ENCODE data around the gene SCAMP1. TPM values are rescaled to one million over a fixed set of nuclear protein-coding genes. Genes with fewer than 3 reads are reported as not detected.

Gene SCAMP1
- total and polyA plus RNA-seq, 2 of the 8 experiments (the other 6 are each of a cell fraction or from before 2014, with no cell fraction given), result 18.6 to 55.9 TPM

GRCh38 chr5:78404682-78405293 lies 44.4 kb downstream of the SCAMP1 start:
- no peak overlapping the region for H2BK20ac ChIP-seq (ENCODE audit: low read length)
- no peak overlapping the region for H2BK5ac ChIP-seq (ENCODE audit: low read depth, low read length)
- no peaks in the 10 kb centered on the region for H3K79me1 ChIP-seq (ENCODE audit: low read depth, low read length)
- no peaks in the 10 kb centered on the region for H3K9me3 ChIP-seq (ENCODE audit: insufficient read depth in 2 of 2, low read depth in 1 of 2, low read length in 1 of 2)
- H3K4me3 ChIP-seq (ENCODE audit: extremely low read depth in 1 of 4, insufficient read depth in 2 of 4, low read depth in 3 of 4, low read length in 4 of 4), result no peak overlapping the region
- no peak overlapping the region for H2BK12ac ChIP-seq (ENCODE audit: low read depth, low read length)
- H3K18ac ChIP-seq (ENCODE audit: extremely low read depth, low read length), result no peak overlapping the region
- H2AFZ ChIP-seq (ENCODE audit: low read length), result no peak overlapping the region
- H2AK5ac ChIP-seq (ENCODE audit: low read depth, low read length), result no peak overlapping the region
- no peak overlapping the region for H3K23ac ChIP-seq (ENCODE audit: insufficient read length)
- H3K9ac ChIP-seq (replicated peaks in 1 of 4; ENCODE audit: extremely low read depth in 1 of 4, low read depth in 3 of 4, low read length in 3 of 4), result no peak overlapping the region
- no peak overlapping the region for H3K14ac ChIP-seq (ENCODE audit: insufficient read length)
- peaks cover 0 to 2% (median 0%) of the 10 kb centered on the region in 4 experiments; a peak in 2 of 7 replicates for H3K4me1 ChIP-seq (replicated peaks in 1 of 4; ENCODE audit: control insufficient read depth in 3 of 4, insufficient read depth in 4 of 4, low read length in 3 of 4)
- no peak overlapping the region for H4K91ac ChIP-seq (replicated peaks; ENCODE audit: insufficient read length, low read length)
- peaks cover 0 to 40% of the 10 kb centered on the region in 2 experiments; a peak in 2 of 4 replicates for H3K79me2 ChIP-seq (ENCODE audit: control insufficient read depth in 1 of 2, insufficient read depth in 2 of 2, low read length in 2 of 2)
- no peak overlapping the region for H3K4ac ChIP-seq (replicated peaks; ENCODE audit: insufficient read length, low read depth, low read length)
- ChIA-PET CTCF (ENCODE audit: partially characterized antibody) (no interaction called here), POLR2A (ENCODE audit: partially characterized antibody) (interaction anchor here (0.6 kb wide), 1 partner anchor 8 kb away, joined by 3 read pairs; no protein-coding TSS in a partner anchor)
- peaks cover 0 to 1% of the 10 kb centered on the region in 2 experiments for H4K20me1 ChIP-seq (replicated peaks in 1 of 2; ENCODE audit: control insufficient read depth in 1 of 2, insufficient read depth in 2 of 2, low read length in 2 of 2)
- H4K5ac ChIP-seq (ENCODE audit: insufficient read length, low read depth, low read length), result no peak overlapping the region
- 88% methylated on average over 2 of the region's 2 CpGs; no CpG with 5 or more reads in 1 of the 2 experiments for WGBS, 2 experiments (ENCODE audit: extremely low coverage in 1 of 2, insufficient coverage in 1 of 2, insufficient read length in 1 of 2, insufficient replicate concordance in 2 of 2, low coverage in 1 of 2, low lambda C conversion rate in 2 of 2, missing lambda C conversion rate in 1 of 2)
- no peaks in the 10 kb centered on the region for H3K27me3 ChIP-seq (replicated peaks in 1 of 4; ENCODE audit: control insufficient read depth in 3 of 4, extremely low read depth in 1 of 4, insufficient read depth in 3 of 4, low read length in 3 of 4)
- no peak overlapping the region for H4K8ac ChIP-seq (ENCODE audit: extremely low read depth, insufficient read depth, low read length)
- FAIRE-seq (no peak), DNase-seq (ENCODE audit: low read depth in 1 of 2, low spot score in 2 of 2) (no peak)
- H3K27ac ChIP-seq (ENCODE audit: low read depth, low read length), result no peak overlapping the region
- H2BK15ac ChIP-seq (ENCODE audit: low read length), result no peak overlapping the region
- no peaks in the 10 kb centered on the region for H3K23me2 ChIP-seq (ENCODE audit: low read depth, low read length)
- H3K56ac ChIP-seq (replicated peaks; ENCODE audit: insufficient read length, low read depth, low read length), result no peak overlapping the region
- no peak overlapping the region for H3K4me2 ChIP-seq (ENCODE audit: insufficient read depth in 1 of 2, low read depth in 2 of 2, low read length in 2 of 2)
- H3K36me3 ChIP-seq (ENCODE audit: control insufficient read depth in 2 of 4, insufficient read depth in 4 of 4, low read length in 3 of 4), result no peaks in the 10 kb centered on the region
- H2BK120ac ChIP-seq (replicated peaks; ENCODE audit: low read depth, low read length), result no peak overlapping the region
- TF ChIP-seq SAP30 (IDR thresholded peaks at IDR 0.05; ENCODE audit: insufficient read depth, insufficient replicate concordance, low read length), result no peak
- no peak for TF ChIP-seq CBX8 (IDR thresholded peaks at IDR 0.05; ENCODE audit: borderline replicate concordance, low read depth, low read length)
- no peak for TF ChIP-seq RFX5 (IDR thresholded peaks at IDR 0.05; ENCODE audit: borderline replicate concordance, low read depth, low read length)
- TF ChIP-seq TCF12 (IDR thresholded peaks at IDR 0.05; ENCODE audit: low read depth, low read length), result no peak
- no peak for TF ChIP-seq BRCA1 (IDR thresholded peaks at IDR 0.05; ENCODE audit: low read depth, low read length)
- TF ChIP-seq EGR1 (IDR thresholded peaks at IDR 0.05; ENCODE audit: borderline replicate concordance, low read depth, low read length), result no peak
- TF ChIP-seq KDM5A (IDR thresholded peaks at IDR 0.05; ENCODE audit: low read length), result no peak
- TF ChIP-seq EP300 (IDR thresholded peaks at IDR 0.05; ENCODE audit: borderline replicate concordance in 1 of 2, low read depth in 2 of 2, low read length in 2 of 2), result no peak
- TF ChIP-seq GTF2F1 (IDR thresholded peaks at IDR 0.05; ENCODE audit: borderline replicate concordance, low read depth, low read length), result no peak
- no peak for TF ChIP-seq RBBP5 (IDR thresholded peaks at IDR 0.05; ENCODE audit: borderline replicate concordance, low read depth, low read length)
- TF ChIP-seq SP2 (IDR thresholded peaks at IDR 0.05; ENCODE audit: low read length), result no peak
- TF ChIP-seq MAFK (IDR thresholded peaks at IDR 0.05; ENCODE audit: low read depth, low read length), result no peak
- TF ChIP-seq KDM4A (IDR thresholded peaks at IDR 0.05; ENCODE audit: low read depth, low read length, severe bottlenecking), result no peak
